NCI-H460 (cell line): ENCODE measurements around the gene OR7G3. TPM values are rescaled to one million over a fixed set of nuclear protein-coding genes. Genes with fewer than 3 reads are reported as not detected.

Experiments used
- DNase-seq: peaks from one replicate; pipeline ENCODE4 v3.0.0-alpha.2; 2016; ENCODE audit warnings: low read depth; ENCODE audit errors: extremely low read depth
- small RNA-seq, 2 experiments: library from RNA; depleted of rRNA; stranded (forward); fragments of <200 nt; gene quantifications; one replicate each; pipeline ENCODE3, GENCODE V24; 2014
- total RNA-seq: library from RNA; depleted of rRNA; stranded (reverse); fragments of >200 nt; shearing (Covaris generic); gene quantifications from 2 replicates; pipeline ENCODE4 v1.2.3, GENCODE V29; 2014; rRNA removed

Gene OR7G3
- total RNA-seq, 1 experiment from 2014 or later = not detected

DNA sequence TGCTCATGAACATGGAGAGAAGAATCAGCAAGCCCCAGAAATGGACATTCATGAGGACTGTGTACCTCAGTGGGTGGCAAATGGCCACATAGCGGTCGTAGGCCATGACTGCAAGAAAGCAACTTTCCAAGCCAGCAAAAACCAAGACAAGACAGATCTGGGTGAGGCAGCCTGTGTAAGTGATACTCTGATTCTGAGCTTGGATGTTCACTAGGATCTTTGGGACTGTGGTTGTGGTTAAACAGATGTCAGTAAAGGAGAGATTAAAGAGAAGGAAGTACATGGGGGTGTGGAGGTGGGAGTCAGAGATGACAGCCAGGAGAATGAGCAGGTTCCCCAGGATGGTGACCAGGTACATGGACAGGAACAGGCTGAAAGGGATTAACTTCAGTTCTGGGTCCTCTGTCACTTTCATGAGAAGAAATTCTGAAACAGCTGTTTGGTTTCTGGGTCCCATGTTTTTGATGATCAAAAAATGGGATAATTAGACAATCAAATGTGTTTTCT, 11.4 kb downstream of the OR7G3 start, which contains the start of gene OR7G1:
Gene OR7G1 (minus strand): TSS at position 457 of the 507 bp plus-strand sequence. CDS start 0 bp downstream, at position 457.
- no peak for DNase-seq

DNA sequence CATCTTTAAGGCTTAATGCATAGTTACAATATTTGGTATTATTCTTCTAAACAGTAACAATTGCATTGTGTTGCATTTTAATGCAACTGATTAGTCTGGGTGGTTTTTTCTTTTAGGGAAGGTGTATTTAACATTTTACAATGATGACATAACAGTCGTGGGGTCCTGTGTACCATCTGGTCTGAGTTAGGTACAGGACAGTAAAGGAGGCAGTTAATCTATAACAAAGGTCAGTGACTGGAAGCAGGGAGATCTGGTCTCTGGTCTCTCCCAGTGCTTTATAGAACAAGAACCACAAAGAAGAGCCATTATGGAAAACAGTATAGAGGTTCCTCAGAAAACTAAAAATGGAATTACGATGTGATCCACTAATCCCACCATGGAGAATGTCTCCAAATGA, 16.8 kb downstream of the OR7G3 start:
- no peak for DNase-seq

DNA sequence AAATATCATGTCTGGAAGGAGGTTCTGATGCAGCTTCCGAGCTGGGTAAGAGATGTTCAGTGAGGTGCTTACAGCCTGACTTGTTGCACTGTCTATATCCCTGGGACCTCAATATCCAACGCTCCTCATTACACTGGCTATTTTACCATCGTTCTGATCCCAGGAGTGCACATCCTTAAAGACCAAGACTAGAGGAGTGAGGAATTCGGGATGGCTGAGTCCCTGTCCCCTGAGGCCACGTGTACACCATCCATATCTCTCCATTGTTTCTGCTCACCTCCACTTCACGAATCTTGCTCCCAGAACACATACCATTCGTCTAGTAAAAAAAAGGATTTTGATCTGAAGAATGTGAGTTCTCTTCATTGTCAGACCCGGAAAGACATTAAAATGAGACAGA, 19.4 kb downstream of the OR7G3 start, which contains the start of gene OR7G2:
Gene OR7G2 (minus strand): TSS at position 101 of the 400 bp plus-strand sequence. CDS start 4,232 bp downstream, outside the sequence.
- DNase-seq = no peak

DNA sequence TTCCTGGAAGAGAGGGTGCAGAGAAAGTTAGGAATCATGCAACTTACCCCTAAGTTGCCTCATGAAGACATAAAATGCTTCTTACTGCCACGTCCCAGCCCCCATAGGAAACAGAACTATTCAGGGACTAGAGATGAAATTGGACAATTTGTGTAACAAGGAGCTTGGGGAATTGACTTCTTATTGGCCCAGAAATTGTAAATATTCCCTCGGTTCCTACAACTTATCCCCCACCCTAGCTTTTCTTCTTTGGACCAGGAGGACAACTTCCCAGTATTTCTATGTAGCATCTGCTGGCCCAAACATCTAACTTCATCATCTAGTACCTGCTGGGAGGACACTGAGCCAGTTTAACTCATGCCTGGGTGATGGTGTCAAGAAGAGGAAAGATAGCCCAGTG, 40.0 kb downstream of the OR7G3 start, which contains the start of gene OR1M1:
Gene OR1M1 (plus strand): TSS at position 301 of the 400 bp plus-strand sequence. CDS start 6,184 bp downstream, outside the sequence.
- no peak for DNase-seq

DNA sequence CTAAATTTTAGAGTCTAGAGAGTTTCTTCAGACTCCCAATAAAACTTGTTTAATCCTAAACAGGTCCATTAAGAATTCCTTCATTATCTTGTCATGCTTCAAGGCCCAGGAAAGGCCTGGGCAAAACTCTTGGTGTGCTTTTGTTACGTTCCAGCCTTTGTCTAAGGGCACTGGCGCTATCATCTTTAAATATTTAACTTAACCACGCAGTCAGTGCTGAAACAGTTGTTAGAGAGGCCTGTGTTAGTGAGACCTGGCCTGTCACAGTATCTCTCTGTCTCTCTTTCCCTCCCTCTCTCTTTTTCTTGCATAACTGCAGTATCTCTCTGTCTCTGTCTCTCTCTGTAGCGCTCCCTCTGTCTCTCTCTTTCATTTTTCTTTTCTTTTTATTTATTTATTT, 48.1 kb downstream of the OR7G3 start:
- no peak for DNase-seq

DNA sequence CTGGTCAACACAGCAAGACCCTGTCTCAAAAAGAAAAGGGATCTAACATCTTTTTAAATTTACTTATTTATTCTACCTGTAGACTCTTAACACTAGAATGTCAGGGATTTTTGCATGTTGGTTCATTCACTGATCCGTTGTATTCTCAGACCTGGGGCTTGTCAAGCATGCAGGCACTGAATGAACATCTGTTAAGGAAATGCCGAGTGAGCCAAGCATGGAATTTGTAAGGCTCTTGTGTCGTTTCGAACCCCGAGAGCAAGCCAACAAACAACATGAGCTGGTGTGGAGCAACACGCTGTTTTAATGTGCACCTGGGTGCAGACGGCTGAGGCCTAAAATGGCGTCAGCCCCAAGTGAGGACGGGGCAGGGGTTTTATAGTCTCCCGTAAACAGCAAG, 49.8 kb downstream of the OR7G3 start:
- DNase-seq = no peak

Small RNA genes lying within 50 kb of the gene (small RNA-seq; reads per million reads assigned to genes)
- gene OR1M4P = 0 reads per million in 2 experiments

Other genes with a start within 250 kb of the OR7G3 start
- gene MUC16, start 116.5 kb downstream of the OR7G3 start, total RNA-seq = under 0.01 TPM in 1 of 2 replicates, not detected in the other
- gene OR1M1, start 39.9 kb downstream of the OR7G3 start, total RNA-seq = not detected in 2 replicates
- gene OR7G2, start 19.5 kb downstream of the OR7G3 start, total RNA-seq = not detected in 2 replicates
- not detected in 2 replicates for gene OR7G1, start 11.2 kb downstream of the OR7G3 start, total RNA-seq
- 18.8 and 21.6 TPM in 2 replicates for gene ZNF317, start 13.4 kb upstream of the OR7G3 start, total RNA-seq
- 0.05 TPM in 1 of 2 replicates, not detected in the other for gene OR7D2, start 52.0 kb upstream of the OR7G3 start, total RNA-seq
- gene OR7D4, start 92.6 kb upstream of the OR7G3 start, total RNA-seq = not detected in 2 replicates
- gene OR7E24, start 124.0 kb upstream of the OR7G3 start, total RNA-seq = not detected in 2 replicates
- gene ZNF699, start 182.9 kb upstream of the OR7G3 start, total RNA-seq = 6.0 and 6.9 TPM in 2 replicates
- gene ZNF559, start 197.2 kb upstream of the OR7G3 start, total RNA-seq = 18.6 and 23.7 TPM in 2 replicates
- 3.7 and 5.7 TPM in 2 replicates for gene ZNF177, start 236.1 kb upstream of the OR7G3 start, total RNA-seq